KOPT-K1 (cell line): ENCODE data around the gene HDAC2.

ENCODE experiments used
- H3K27ac ChIP-seq: fragments of 200-600 bp; sonication (generic); 2 replicates; pipeline ENCODE4 v1.5.1; 2016; ENCODE audit warnings: antibody characterized with exemption, mild to moderate bottlenecking, low read depth, low read length; ENCODE audit not compliant: poor library complexity, severe bottlenecking
- H3K36me3 ChIP-seq: fragments of 200-600 bp; sonication (generic); 2 replicates; pipeline ENCODE4 v1.5.1; 2017; ENCODE audit warnings: antibody characterized with exemption, mild to moderate bottlenecking, low read length, moderate library complexity; ENCODE audit not compliant: insufficient read depth
- H3K9me3 ChIP-seq: fragments of 200-600 bp; sonication (generic); 2 replicates; pipeline ENCODE4 v1.5.1; 2017; ENCODE audit warnings: antibody characterized with exemption, low read length, mild to moderate bottlenecking; ENCODE audit not compliant: insufficient read depth, poor library complexity, severe bottlenecking

Gene HDAC2

GRCh38 chr6:113908801-113909200 lies 62.1 kb downstream of the HDAC2 start:
- no peak overlapping the region for H3K27ac ChIP-seq

DNA sequence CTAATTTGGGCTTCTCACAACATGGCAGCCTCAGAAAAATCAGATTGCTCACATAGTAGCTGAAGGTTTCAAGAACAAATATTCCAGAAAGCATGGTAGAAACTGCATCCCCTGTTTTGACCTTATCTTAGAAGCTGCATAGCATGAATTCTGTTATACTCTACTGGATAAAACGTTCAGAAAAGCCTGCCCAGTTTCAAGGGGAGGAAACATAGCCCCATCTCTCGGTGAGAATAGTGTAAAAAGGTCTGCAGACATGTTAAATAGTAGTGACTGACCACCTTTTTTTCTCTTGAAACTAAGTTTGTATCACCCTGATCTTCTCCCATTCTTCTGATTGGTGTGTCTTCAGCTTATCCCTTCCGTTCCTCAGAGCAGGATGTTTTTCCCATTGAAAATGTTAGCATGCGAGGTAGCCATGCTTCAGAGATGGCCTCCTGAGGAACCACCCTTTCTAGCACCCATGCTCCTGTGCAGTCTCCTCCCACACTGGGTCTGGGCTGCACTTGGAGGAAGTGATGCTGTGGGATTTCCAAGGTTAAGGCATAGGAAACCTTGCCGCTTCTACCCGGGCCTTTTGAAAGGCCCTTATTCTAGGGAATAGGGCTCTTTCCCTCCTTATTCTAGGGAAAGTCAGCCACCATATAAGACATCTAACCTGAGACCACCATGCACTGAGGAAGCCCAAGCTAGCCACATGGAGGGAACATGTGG lies 63.7 kb downstream of the HDAC2 start:
- no peaks in the 10 kb centered on the region for H3K9me3 ChIP-seq
- no peaks in the 10 kb centered on the region for H3K36me3 ChIP-seq
- H3K27ac ChIP-seq, result no peak overlapping the region

More at GRCh38 chr6:113908801-113909200, 62.1 kb downstream of the HDAC2 start:
- H3K36me3 ChIP-seq, result no peaks in the 10 kb centered on the region
- no peaks in the 10 kb centered on the region for H3K9me3 ChIP-seq

- no peaks in the 10 kb centered on the region for H3K36me3 ChIP-seq
- no peaks in the 10 kb centered on the region for H3K9me3 ChIP-seq
- H3K27ac ChIP-seq, result no peak overlapping the region
Measured at GRCh38 chr6:113903666-113904330, 67.2 kb downstream of the HDAC2 start.

DNA sequence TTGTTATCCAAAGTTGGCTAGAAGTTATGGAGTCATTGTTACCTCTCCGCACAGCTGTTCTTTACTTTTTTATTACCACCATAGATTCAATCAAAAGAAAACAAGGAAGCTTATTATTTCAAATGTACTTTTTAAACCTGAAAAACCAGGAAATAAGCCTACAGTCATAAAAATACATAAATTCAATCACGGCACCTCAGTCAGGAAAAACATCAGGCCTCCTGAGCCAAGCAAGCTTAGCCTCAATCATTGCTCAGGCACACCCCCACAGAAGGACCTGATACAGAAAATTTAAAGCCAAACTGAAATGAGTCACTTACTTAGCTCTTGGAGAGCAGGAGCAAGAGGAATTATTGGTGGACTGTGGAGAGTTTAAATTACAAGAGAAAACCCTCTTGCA lies 69.5 kb downstream of the HDAC2 start:
- no peaks in the 10 kb centered on the region for H3K36me3 ChIP-seq
- no peaks in the 10 kb centered on the region for H3K9me3 ChIP-seq
- no peak overlapping the region for H3K27ac ChIP-seq

DNA sequence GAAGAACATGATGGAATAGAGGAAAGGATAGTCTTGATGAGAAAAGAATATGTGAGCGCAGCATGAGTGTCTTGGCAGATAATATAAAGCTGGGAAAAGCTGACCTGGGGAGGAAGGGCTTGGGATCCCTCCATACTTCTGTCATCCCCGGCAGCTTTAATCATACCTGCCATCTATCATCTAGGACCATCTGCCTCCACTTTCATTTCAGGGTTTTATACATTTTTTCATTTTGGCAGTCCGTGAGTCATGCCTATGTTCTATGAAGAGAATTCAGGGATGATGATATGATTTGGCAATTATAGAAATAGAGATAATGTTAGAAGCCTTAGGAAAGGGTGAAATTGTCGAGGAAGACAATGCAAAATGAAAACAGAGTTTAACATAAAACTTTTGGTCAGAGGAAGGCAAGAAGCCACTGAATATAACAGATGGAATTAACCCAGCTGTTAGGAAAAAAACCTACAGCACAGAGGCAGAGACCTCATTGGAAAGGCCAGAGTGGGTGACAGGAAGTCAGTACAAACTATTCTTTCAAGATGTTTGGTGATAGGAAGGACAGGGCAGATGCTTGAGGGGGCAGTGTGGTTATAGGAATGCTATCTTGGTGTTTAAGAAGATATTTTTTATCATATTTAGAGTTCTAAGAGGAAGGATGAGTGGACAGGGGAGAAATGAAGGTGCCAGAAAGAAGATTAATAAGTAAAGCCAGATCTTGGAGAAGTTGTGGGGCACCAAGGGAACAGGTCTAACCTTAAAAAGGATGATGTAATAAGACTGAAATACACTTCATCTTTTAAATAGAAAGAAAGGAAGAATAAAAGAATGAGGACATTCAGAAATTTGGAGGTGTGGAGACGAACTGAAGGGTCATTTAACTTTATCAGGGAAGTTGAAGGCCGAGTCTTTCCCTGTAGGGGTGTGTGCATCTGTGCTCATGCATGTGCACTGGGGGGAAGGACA lies 76.0 kb downstream of the HDAC2 start:
- no peak overlapping the region for H3K27ac ChIP-seq
- H3K36me3 ChIP-seq, result no peaks in the 10 kb centered on the region

DNA sequence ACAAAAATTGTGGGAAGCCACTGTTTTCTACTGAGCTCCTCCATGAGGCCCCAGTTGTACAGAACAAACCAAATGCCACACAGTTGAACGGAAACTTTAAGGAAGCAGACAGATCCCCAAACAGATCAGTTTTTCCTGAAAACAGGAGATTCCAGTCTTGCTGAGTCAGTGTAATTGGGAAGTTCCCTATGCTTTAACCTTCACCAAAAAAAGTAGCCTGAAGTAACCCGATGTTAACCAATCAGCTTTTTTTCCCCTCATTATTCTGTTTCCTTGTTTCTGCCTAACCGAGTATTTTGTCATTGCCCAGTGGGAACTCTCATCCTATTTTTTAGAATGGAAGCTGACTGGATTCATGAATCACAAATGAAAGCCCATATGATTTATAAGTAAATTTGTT lies 77.1 kb downstream of the HDAC2 start:
- Histone ChIP-seq H3K27ac (no peak overlapping the region), H3K9me3 (no peaks in the 10 kb centered on the region), H3K36me3 (no peaks in the 10 kb centered on the region)

More for the DNA sequence above, 76.0 kb downstream of the HDAC2 start:
- no peaks in the 10 kb centered on the region for H3K9me3 ChIP-seq

- no peaks in the 10 kb centered on the region for H3K36me3 ChIP-seq
- no peak overlapping the region for H3K27ac ChIP-seq
- no peaks in the 10 kb centered on the region for H3K9me3 ChIP-seq
Measured at GRCh38 chr6:113893451-113893850, 77.5 kb downstream of the HDAC2 start.

DNA sequence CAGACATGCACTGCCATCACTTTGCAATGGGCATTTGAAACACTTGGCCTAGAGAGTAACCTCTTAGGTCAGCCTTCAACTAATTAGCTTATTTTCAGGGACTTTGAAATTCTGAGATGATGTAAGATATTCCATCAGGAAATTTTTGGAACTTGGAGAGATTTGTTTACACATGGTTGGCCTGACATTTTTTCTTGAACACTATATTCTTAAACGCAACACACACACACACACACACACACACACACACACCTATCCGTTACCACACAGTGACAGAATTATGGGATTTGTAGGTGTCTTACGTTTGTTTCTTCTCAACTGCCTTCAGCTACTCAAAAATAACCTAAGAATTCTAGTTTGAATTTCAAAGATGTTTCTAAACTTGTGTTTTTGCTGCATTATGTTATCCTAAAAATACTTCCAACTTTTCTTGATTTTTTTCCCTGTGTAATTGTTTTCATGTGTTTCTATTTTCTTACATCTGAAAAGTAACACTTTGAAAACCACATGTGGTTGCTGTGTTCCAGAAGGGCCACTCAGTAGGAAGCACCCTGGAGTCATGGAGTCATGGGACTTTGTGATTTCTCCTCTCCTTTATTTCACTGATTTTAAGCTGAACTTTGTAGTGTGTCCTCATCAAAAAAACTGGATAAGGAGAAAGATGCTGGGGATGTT lies 81.9 kb downstream of the HDAC2 start:
- Histone ChIP-seq H3K27ac (no peak overlapping the region), H3K9me3 (no peaks in the 10 kb centered on the region), H3K36me3 (no peaks in the 10 kb centered on the region)

DNA sequence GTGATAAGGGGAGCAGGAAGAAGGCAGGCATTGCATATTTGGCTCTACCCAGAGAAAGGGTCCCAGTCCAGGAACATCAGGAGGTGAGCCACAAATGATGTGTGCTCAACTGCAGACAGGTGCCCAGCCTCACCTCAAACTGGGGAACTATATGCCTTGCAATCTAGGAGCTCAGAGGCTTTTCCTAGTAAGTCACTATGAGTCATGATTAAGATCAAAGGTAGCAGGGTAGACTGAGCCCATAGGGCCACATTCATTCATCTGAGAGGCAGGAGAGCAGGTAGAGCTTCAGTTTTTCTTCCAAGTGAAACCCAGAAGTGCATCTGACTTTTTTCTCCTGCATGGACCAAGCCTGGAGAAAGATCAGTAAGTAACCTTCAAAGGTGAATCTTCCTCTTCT lies 82.5 kb downstream of the HDAC2 start:
- no peaks in the 10 kb centered on the region for H3K36me3 ChIP-seq
- H3K9me3 ChIP-seq, result no peaks in the 10 kb centered on the region
- no peak overlapping the region for H3K27ac ChIP-seq

DNA sequence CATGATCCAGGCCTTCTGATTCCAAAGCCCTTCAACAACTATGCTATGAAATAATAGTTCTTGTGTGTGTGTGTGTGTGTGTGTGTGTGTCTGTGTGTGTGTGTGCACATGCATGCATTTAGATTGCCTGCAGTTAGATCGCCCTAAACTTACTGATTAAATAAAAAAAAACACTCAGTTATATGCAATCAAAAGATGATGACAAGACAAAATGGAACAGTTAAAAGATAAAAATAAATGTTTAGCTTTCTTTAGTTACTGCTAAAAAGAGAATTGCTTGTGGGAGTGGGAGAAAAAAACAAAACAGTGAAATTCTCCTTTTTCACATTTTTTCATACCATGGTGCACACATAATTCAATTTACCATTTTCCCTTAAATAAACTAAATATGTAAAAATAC lies 84.4 kb downstream of the HDAC2 start:
- Histone ChIP-seq H3K36me3 (no peaks in the 10 kb centered on the region), H3K9me3 (no peaks in the 10 kb centered on the region), H3K27ac (no peak overlapping the region)

GRCh38 chr6:113884011-113884410 lies 86.9 kb downstream of the HDAC2 start:
- H3K27ac ChIP-seq, result no peak overlapping the region
- no peaks in the 10 kb centered on the region for H3K36me3 ChIP-seq
- H3K9me3 ChIP-seq, result no peaks in the 10 kb centered on the region
